K562 (cell line): ENCODE measurements around the gene BORCS5. TPM values are rescaled to one million over a fixed set of nuclear protein-coding genes. Genes with fewer than 3 reads are reported as not detected.

Experiments used
- ATAC-seq: fragments of 200-7000 bp; cut with Tn5 transposase; 3 replicates; pipeline ENCODE4 v1.9.1; 2020; ENCODE audit warnings: moderate library complexity
- BruUV-seq: library from RNA; stranded (reverse); fragments of 400-500 nt; replicated peaks from 2 replicates; lab custom pipeline; 2021; lab: Mats Ljungman, UMichigan
- CTCF ChIA-PET: fragments of 300-600 bp; formaldehyde crosslinking; extraction: SDS; loops from one replicate; lab custom pipeline; 2021; ENCODE audit warnings: low intra/inter-chr PET ratio; lab: Yijun Ruan, JAX
- POLR2A ChIA-PET: fragments of 300-600, 350-650 bp; sonication (Branson Sonifier 250); formaldehyde crosslinking; extraction: SDS; loops from one replicate; lab custom pipeline; 2021; ENCODE audit warnings: antibody characterized with exemption, inconsistent platforms; lab: Yijun Ruan, JAX
- DNase-seq, 4 experiments: peaks; one replicate each; pipeline versions ENCODE4 v3.0.0 to v3.0.0-alpha.2; 2011 to 2018; ENCODE audit warnings: low spot score in 3 of 4, mixed read lengths in 3 of 4; ENCODE audit errors: extremely low read depth in 1 of 4
- FAIRE-seq: peaks from 2 replicates; lab custom pipeline; 2011; peaks lifted over from hg19 to GRCh38; lab: Jason Lieb, UNC
- H2AFZ ChIP-seq: 2 replicates; pipeline ENCODE4 v1.6.0; 2011; ENCODE audit warnings: low read depth, low read length, control low read depth, inconsistent platforms
- H3K27ac ChIP-seq: fragments of 200-600 bp; 3 replicates; pipeline ENCODE4 v1.8.0; 2011; ENCODE audit warnings: low read depth, mild to moderate bottlenecking, control low read depth, inconsistent platforms, low read length, moderate library complexity, mixed read lengths; ENCODE audit errors: extremely low read depth
- H3K27me3 ChIP-seq, 2 experiments: fragments of 300-600 bp in 1 of 2; 2 replicates in 1 of 2; 3 replicates in 1 of 2; pipeline versions ENCODE4 v1.6.0 to v1.8.0; 2011; ENCODE audit warnings: inconsistent platforms in 2 of 2, low read length in 2 of 2, mild to moderate bottlenecking in 1 of 2, mixed read lengths in 1 of 2, moderate library complexity in 1 of 2; ENCODE audit not compliant: control insufficient read depth in 2 of 2, insufficient read depth in 2 of 2
- H3K36me3 ChIP-seq: fragments of 300-600 bp; 3 replicates; pipeline ENCODE4 v1.8.0; 2011; ENCODE audit warnings: mild to moderate bottlenecking, low read length, inconsistent platforms; ENCODE audit not compliant: control insufficient read depth, insufficient read depth
- H3K4me1 ChIP-seq, 2 experiments: fragments of 200-600 bp in 1 of 2; replicated peaks in 1 of 2; 2 replicates in 1 of 2; 3 replicates in 1 of 2; pipeline versions ENCODE4 v1.5.1 to v1.8.0; 2011; ENCODE audit warnings: inconsistent platforms in 2 of 2, low read length in 2 of 2, mild to moderate bottlenecking in 1 of 2, mixed read lengths in 1 of 2, moderate library complexity in 1 of 2; ENCODE audit not compliant: control insufficient read depth in 2 of 2, insufficient read depth in 2 of 2
- H3K4me2 ChIP-seq: 2 replicates; pipeline ENCODE4 v1.6.1; 2011; ENCODE audit warnings: low read length, control low read depth, inconsistent platforms, mixed read lengths; ENCODE audit not compliant: insufficient read depth
- H3K4me3 ChIP-seq: fragments of 200-600 bp; sonication (generic), shearing (Covaris generic); 2 replicates; pipeline ENCODE4 v1.5.1; 2016; ENCODE audit warnings: control low read depth, inconsistent platforms
- H3K79me2 ChIP-seq: fragments of 200-600 bp; 3 replicates; pipeline ENCODE4 v1.8.0; 2011; ENCODE audit warnings: low read length, inconsistent platforms; ENCODE audit not compliant: control insufficient read depth, insufficient read depth
- H3K9ac ChIP-seq, 2 experiments: 2 replicates each; pipeline versions ENCODE4 v1.6.0 to v1.6.1; 2011; ENCODE audit warnings: low read depth in 2 of 2, low read length in 2 of 2, control low read depth in 1 of 2, inconsistent platforms in 1 of 2, mild to moderate bottlenecking in 1 of 2, mixed read lengths in 1 of 2; ENCODE audit not compliant: insufficient read depth in 1 of 2
- H3K9me1 ChIP-seq: one replicate; pipeline ENCODE4 v1.6.0; 2011; ENCODE audit warnings: inconsistent platforms, mild to moderate bottlenecking, low read length, moderate library complexity; ENCODE audit not compliant: control insufficient read depth, insufficient read depth
- H3K9me3 ChIP-seq: replicated peaks from 2 replicates; pipeline ENCODE4 v1.5.1; 2011; ENCODE audit warnings: low read depth, low read length, inconsistent platforms; ENCODE audit not compliant: control insufficient read depth, insufficient read depth
- H4K20me1 ChIP-seq: replicated peaks from 2 replicates; pipeline ENCODE4 v1.6.1; 2011; ENCODE audit warnings: low read length, inconsistent platforms, mixed read lengths; ENCODE audit not compliant: control insufficient read depth, insufficient read depth
- BRD9 ChIP-seq: fragments of 450-650 bp; IDR thresholded peaks from 2 replicates; pipeline ENCODE4 v1.6.1; 2018; ENCODE audit warnings: low read depth; ENCODE audit not compliant: partially characterized antibody
- CBX1 ChIP-seq: sonication (generic); IDR thresholded peaks from 2 replicates; pipeline ENCODE4 v1.6.1; 2016; ENCODE audit warnings: antibody characterized with exemption, low read depth, mild to moderate bottlenecking
- FIP1L1 ChIP-seq: fragments of 200-400 bp; formaldehyde crosslinking; IDR thresholded peaks from 2 replicates; pipeline ENCODE4 v1.6.1; 2018; ENCODE audit warnings: mild to moderate bottlenecking, low read depth, low read length; ENCODE audit not compliant: poor library complexity, severe bottlenecking
- HNRNPL ChIP-seq: fragments of 200-400 bp; formaldehyde crosslinking; IDR thresholded peaks from 2 replicates; pipeline ENCODE4 v1.6.1; 2017; ENCODE audit warnings: low read depth, mild to moderate bottlenecking, low read length
- KHSRP ChIP-seq: fragments of 450-650 bp; IDR thresholded peaks from 2 replicates; pipeline ENCODE4 v1.6.1; 2017
- MAZ ChIP-seq, 2 experiments: fragments of 450-650 bp in 1 of 2; sonication (generic) in 1 of 2; formaldehyde crosslinking; IDR thresholded peaks in 1 of 2; conservative IDR thresholded peaks in 1 of 2; 2 replicates each; pipeline versions ENCODE4 v1.4.0 to v1.5.0; 2020; ENCODE audit warnings: mild to moderate bottlenecking in 1 of 2, missing genetic modification reagents in 1 of 2
- MCM2 ChIP-seq: fragments of 450-650 bp; IDR thresholded peaks from 2 replicates; pipeline ENCODE4 v1.6.1; 2017; ENCODE audit warnings: low read depth, mild to moderate bottlenecking
- MEIS2 ChIP-seq: fragments of 450-650 bp; IDR thresholded peaks from 2 replicates; pipeline ENCODE4 v1.6.1; 2014; ENCODE audit warnings: mild to moderate bottlenecking; ENCODE audit not compliant: partially characterized antibody
- NBN ChIP-seq: fragments of 450-650 bp; IDR thresholded peaks from 2 replicates; pipeline ENCODE4 v1.6.1; 2016; ENCODE audit warnings: low read depth, mild to moderate bottlenecking
- SETDB1 ChIP-seq: IDR thresholded peaks from one replicate; pipeline ENCODE4 v1.6.1; 2012; ENCODE audit warnings: low read length, control low read depth, inconsistent platforms
- SREBF2 ChIP-seq: sonication (generic); formaldehyde crosslinking; IDR thresholded peaks from 2 replicates; pipeline ENCODE4 v1.4.0; 2020; ENCODE audit warnings: mild to moderate bottlenecking, missing genetic modification reagents
- TCF3 ChIP-seq: sonication (generic); formaldehyde crosslinking; IDR thresholded peaks from 2 replicates; pipeline ENCODE4 v1.4.0; 2020; ENCODE audit warnings: mild to moderate bottlenecking, missing genetic modification reagents
- ZBTB1 ChIP-seq: sonication (generic); formaldehyde crosslinking; IDR thresholded peaks from 2 replicates; pipeline ENCODE4 v1.8.1; 2023; ENCODE audit warnings: missing genetic modification reagents, low read depth, mild to moderate bottlenecking, borderline replicate concordance
- ZNF311 ChIP-seq: fragments of 250-450 bp; sonication (Bioruptor Pico); IDR thresholded peaks from 2 replicates; pipeline ENCODE4 v1.4.0; 2020; ENCODE audit warnings: mild to moderate bottlenecking, moderate library complexity
- ZNF324 ChIP-seq: fragments of 250-450 bp; sonication (Bioruptor Pico); IDR thresholded peaks from 2 replicates; pipeline ENCODE4 v1.4.0; 2020; ENCODE audit warnings: mild to moderate bottlenecking
- WGBS: fragments of 100-300 bp; shearing (Covaris generic); methylation state at CpG from one replicate; pipeline ENCODE4 v1.1.6; 2016; ENCODE audit warnings: low coverage, mixed read lengths; ENCODE audit not compliant: insufficient coverage; ENCODE audit errors: missing lambda C conversion rate; 5-methylcytosine and 5-hydroxymethylcytosine counted together
- in situ Hi-C: fragments of 300-500 bp; cut with MboI; formaldehyde crosslinking; loops from 4 replicates; pipeline ENCODE4 v1.15.0; 2018; ENCODE audit warnings: inconsistent platforms, mixed read lengths
- intact Hi-C: fragments of 100-400 bp; cut with micrococcal nuclease; formaldehyde crosslinking; loops from 2 replicates; pipeline ENCODE4 v1.14.2; 2022
- polyA plus RNA-seq, 8 experiments: library from polyadenylated mRNA; depleted of rRNA in 4 of 8; stranded (reverse) in 5 of 8; unstranded in 3 of 8; fragments of >200 nt; fragmentation: Nextera tagmentation in 2 of 8; fragmentation: Illumina TruSeq in 1 of 8; extraction: Ambion mirVana in 2 of 8; extraction: Trizol in 1 of 8; gene quantifications; 2 replicates each; pipeline versions ENCODE4 v1.2.1 to v1.2.3, GENCODE V29; 2011 to 2014; ENCODE audit warnings: inconsistent platforms in 1 of 8, missing spikeins in 1 of 8
- total RNA-seq, 7 experiments: library from RNA; depleted of rRNA in 6 of 7; stranded (reverse); fragments of >200 nt in 6 of 7; fragmentation: Illumina TruSeq in 2 of 7; extraction: Trizol in 2 of 7; gene quantifications; 2 replicates each; pipeline versions ENCODE4 v1.2.1 to v1.2.3, GENCODE V29; 2011 to 2021; ENCODE audit warnings: low replicate concordance in 1 of 7
- TF ChIP-seq, protein P1 (sequence below), 2 experiments: IDR thresholded peaks in 1 of 2; conservative IDR thresholded peaks in 1 of 2; 2 replicates each; pipeline ENCODE4 v1.6.1; 2016; ENCODE audit warnings: low read depth in 2 of 2, mild to moderate bottlenecking in 1 of 2, missing compliant biosample characterization in 1 of 2, missing genetic modification characterization in 1 of 2, moderate library complexity in 1 of 2
- TF ChIP-seq, protein P2 (sequence below): sonication (generic); IDR thresholded peaks from 2 replicates; pipeline ENCODE4 v1.6.1; 2016
- TF ChIP-seq, protein P3 (sequence below): fragments of 450-650 bp; IDR thresholded peaks from 2 replicates; pipeline ENCODE4 v1.7.1; 2018; ENCODE audit warnings: mild to moderate bottlenecking, low read depth; ENCODE audit not compliant: partially characterized antibody

Gene BORCS5
- total and polyA plus RNA-seq, 9 of the 15 experiments (the other 6 are each of a cell fraction or from before 2014, with no cell fraction given) = 0.31 to 12.4 (median 6.6) TPM

DNA sequence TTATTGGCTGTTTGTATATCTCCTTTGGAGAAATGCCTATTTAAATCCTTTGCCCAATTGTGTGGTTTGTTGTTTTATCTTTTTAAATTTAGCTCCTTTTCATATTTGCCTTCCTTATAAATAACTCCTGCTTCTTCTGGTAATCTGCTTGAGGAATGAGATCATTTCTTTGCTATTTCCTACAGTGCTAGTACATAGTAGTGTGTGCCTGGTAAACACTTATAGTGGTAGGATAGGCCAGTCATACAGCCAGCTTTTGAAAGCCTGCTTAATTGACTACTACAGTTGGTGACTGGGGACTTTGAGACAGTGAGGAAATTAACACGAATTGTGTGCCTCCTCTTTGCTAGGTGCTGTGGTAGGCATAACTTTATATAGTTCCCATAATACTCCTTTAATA lies 68.7 kb downstream of the BORCS5 start:
- H4K20me1 ChIP-seq = no peaks in the 10 kb centered on the region
- no peaks in the 10 kb centered on the region for H3K36me3 ChIP-seq
- no peaks in the 10 kb centered on the region for H3K27me3 ChIP-seq
- BruUV-seq = no TSS peak
- FAIRE-seq = no peak
- H3K9me1 ChIP-seq = no peaks in the 10 kb centered on the region
- H3K9ac ChIP-seq = no peak overlapping the region
- ChIA-PET POLR2A (no interaction called here), CTCF (interaction anchor here (0.7 kb wide), 1 partner anchor 244 kb away, joined by 3 read pairs; no protein-coding TSS in a partner anchor)
- no peaks in the 10 kb centered on the region for H3K79me2 ChIP-seq
- DNase-seq = no peak
- in situ Hi-C loops = no loop called here
- no peak overlapping the region for H3K4me3 ChIP-seq
- H3K4me1 ChIP-seq = no peaks in the 10 kb centered on the region; a peak in 1 of 5 replicates
- intact Hi-C loops = no loop called here
- 0 out of 2 replicates have a peak, but pooled peaks cover 1% of the 10 kb centered on the region for H3K9me3 ChIP-seq
- no peak for ATAC-seq
- no peak overlapping the region for H3K27ac ChIP-seq
- H2AFZ ChIP-seq = no peak overlapping the region
- TF ChIP-seq NBN = no peak
- TF ChIP-seq, protein P1, sequence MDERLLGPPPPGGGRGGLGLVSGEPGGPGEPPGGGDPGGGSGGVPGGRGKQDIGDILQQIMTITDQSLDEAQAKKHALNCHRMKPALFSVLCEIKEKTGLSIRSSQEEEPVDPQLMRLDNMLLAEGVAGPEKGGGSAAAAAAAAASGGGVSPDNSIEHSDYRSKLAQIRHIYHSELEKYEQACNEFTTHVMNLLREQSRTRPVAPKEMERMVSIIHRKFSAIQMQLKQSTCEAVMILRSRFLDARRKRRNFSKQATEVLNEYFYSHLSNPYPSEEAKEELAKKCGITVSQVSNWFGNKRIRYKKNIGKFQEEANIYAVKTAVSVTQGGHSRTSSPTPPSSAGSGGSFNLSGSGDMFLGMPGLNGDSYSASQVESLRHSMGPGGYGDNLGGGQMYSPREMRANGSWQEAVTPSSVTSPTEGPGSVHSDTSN (CRISPR knock-in tag; IDR thresholded peaks at IDR 0.05; ENCODE audit: low read depth) = no peak
- TF ChIP-seq, protein P1 (tag; conservative IDR thresholded peaks at IDR 0.05; ENCODE audit: low read depth) = no peak
- TF ChIP-seq SREBF2 (CRISPR knock-in tag) = no peak
- TF ChIP-seq FIP1L1 = no peak
- TF ChIP-seq CBX1 = no peak
- no peak for TF ChIP-seq MEIS2
- TF ChIP-seq, protein P2, sequence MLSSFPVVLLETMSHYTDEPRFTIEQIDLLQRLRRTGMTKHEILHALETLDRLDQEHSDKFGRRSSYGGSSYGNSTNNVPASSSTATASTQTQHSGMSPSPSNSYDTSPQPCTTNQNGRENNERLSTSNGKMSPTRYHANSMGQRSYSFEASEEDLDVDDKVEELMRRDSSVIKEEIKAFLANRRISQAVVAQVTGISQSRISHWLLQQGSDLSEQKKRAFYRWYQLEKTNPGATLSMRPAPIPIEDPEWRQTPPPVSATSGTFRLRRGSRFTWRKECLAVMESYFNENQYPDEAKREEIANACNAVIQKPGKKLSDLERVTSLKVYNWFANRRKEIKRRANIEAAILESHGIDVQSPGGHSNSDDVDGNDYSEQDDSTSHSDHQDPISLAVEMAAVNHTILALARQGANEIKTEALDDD = no peak
- no peak for TF ChIP-seq KHSRP
- TF ChIP-seq ZNF324 = no peak
- TF ChIP-seq TCF3 (CRISPR knock-in tag) = no peak
- no peak for TF ChIP-seq HNRNPL
- no peak for TF ChIP-seq MAZ (CRISPR knock-in tag; conservative IDR thresholded peaks at IDR 0.05 in 1 of 2, IDR thresholded peaks at IDR 0.05 in 1 of 2)
- no peak for TF ChIP-seq BRD9
- no peak for TF ChIP-seq MCM2
- TF ChIP-seq, protein P3, sequence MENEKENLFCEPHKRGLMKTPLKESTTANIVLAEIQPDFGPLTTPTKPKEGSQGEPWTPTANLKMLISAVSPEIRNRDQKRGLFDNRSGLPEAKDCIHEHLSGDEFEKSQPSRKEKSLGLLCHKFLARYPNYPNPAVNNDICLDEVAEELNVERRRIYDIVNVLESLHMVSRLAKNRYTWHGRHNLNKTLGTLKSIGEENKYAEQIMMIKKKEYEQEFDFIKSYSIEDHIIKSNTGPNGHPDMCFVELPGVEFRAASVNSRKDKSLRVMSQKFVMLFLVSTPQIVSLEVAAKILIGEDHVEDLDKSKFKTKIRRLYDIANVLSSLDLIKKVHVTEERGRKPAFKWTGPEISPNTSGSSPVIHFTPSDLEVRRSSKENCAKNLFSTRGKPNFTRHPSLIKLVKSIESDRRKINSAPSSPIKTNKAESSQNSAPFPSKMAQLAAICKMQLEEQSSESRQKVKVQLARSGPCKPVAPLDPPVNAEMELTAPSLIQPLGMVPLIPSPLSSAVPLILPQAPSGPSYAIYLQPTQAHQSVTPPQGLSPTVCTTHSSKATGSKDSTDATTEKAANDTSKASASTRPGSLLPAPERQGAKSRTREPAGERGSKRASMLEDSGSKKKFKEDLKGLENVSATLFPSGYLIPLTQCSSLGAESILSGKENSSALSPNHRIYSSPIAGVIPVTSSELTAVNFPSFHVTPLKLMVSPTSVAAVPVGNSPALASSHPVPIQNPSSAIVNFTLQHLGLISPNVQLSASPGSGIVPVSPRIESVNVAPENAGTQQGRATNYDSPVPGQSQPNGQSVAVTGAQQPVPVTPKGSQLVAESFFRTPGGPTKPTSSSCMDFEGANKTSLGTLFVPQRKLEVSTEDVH = no peak
- TF ChIP-seq SETDB1 = no peak
- no peak for TF ChIP-seq ZNF311 (CRISPR knock-in tag)
- TF ChIP-seq ZBTB1 = no peak
- TF ChIP-seq, all 486 proteins: peak for 0
- 9% methylated on average over 1 of the region's 1 CpG for WGBS
- no peak overlapping the region for H3K4me2 ChIP-seq
